GM18867 (cell line): ENCODE results near the gene PRDM15.

Experiments
- ATAC-seq: cut with Tn5 transposase; IDR thresholded peaks from one replicate; pipeline ENCODE4 v1.9.1; 2021; ENCODE audit warnings: mild to moderate bottlenecking, moderate library complexity; ENCODE audit not compliant: unreplicated experiment

The PRDM15 gene

GRCh38 chr21:41846536-41846935, 32.6 kb downstream of the PRDM15 start:
- ATAC-seq = no peak

GRCh38 chr21:41846033-41846317, 33.2 kb downstream of the PRDM15 start:
- no peak for ATAC-seq

GRCh38 chr21:41845310-41846032, 33.7 kb downstream of the PRDM15 start:
- no peak for ATAC-seq

- ATAC-seq = no peak
Measured at GRCh38 chr21:41843584-41843983, 35.6 kb downstream of the PRDM15 start.

GRCh38 chr21:41840880-41841279, 38.3 kb downstream of the PRDM15 start:
- no peak for ATAC-seq

GRCh38 chr21:41839387-41840000, 39.6 kb downstream of the PRDM15 start:
- no peak for ATAC-seq

GRCh38 chr21:41837756-41838297, 41.3 kb downstream of the PRDM15 start:
- no peak for ATAC-seq

- ATAC-seq = no peak
Measured at GRCh38 chr21:41836166-41837015, 42.8 kb downstream of the PRDM15 start.

GRCh38 chr21:41835711-41836154, 43.4 kb downstream of the PRDM15 start:
- ATAC-seq = no peak

- ATAC-seq = no peak
Measured at GRCh38 chr21:41834926-41835663, 44.0 kb downstream of the PRDM15 start.

GRCh38 chr21:41834252-41834925, 44.8 kb downstream of the PRDM15 start:
- no peak for ATAC-seq

- peak; percentile 76 for ATAC-seq
Measured at GRCh38 chr21:41833497-41834115, 45.5 kb downstream of the PRDM15 start.

GRCh38 chr21:41832596-41833496, 46.3 kb downstream of the PRDM15 start:
- peak; percentile 51 for ATAC-seq

GRCh38 chr21:41831866-41832595, 47.1 kb downstream of the PRDM15 start:
- ATAC-seq = no peak

GRCh38 chr21:41831453-41831831, 47.7 kb downstream of the PRDM15 start:
- ATAC-seq = no peak

- no peak for ATAC-seq
Measured at GRCh38 chr21:41830764-41831452, 48.2 kb downstream of the PRDM15 start.

- ATAC-seq = no peak
Measured at GRCh38 chr21:41830145-41830707, 48.9 kb downstream of the PRDM15 start.
